ENCODE data around the gene TSPAN1. TPM values are rescaled to one million over a fixed set of nuclear protein-coding genes. Genes with fewer than 3 reads are reported as not detected.
"Not testable (repeated sequence)": the region's sequence is repeated elsewhere in the genome, so short reads cannot be mapped to it uniquely, and the experiment has no call there.

TSPAN1 gene
- total RNA-seq, 2 donors from 2014 or later: 0.66 to 5.2 TPM

DNA sequence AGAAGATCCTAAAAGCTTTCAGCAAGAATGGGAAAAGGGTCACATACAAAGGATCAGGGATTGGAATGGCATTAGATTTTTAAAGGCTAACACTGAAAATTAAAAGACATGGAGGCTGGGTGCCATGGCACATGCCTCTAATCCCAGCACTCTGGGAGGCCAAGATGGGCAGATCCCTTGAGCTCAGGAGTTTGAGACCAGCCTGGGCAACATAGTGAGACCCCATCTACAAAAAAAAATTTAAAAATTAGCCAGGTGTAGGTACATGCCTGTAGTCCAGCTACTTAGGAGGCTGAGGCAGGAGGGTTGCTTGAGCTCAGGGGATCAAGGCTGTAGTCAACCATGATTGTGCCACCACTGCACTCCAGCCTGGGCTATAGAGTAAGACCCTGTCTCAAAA lies 40.6 kb downstream of the TSPAN1 start:
- intact Hi-C loops (cut with DNase I): no loop called here
- DNase-seq (no peak), ATAC-seq (no peak)
- no peaks in the 10 kb centered on the region for H3K36me3 ChIP-seq (replicated peaks in 1 of 2; ENCODE audit: insufficient read depth in 1 of 2, low read depth in 2 of 2)
- no peak overlapping the region for H3K27ac ChIP-seq
- no peak overlapping the region for H3K4me3 ChIP-seq
- no peaks in the 10 kb centered on the region for H3K4me1 ChIP-seq
- TF ChIP-seq POLR2A (IDR thresholded peaks at IDR 0.05): no peak
- TF ChIP-seq, protein P1, sequence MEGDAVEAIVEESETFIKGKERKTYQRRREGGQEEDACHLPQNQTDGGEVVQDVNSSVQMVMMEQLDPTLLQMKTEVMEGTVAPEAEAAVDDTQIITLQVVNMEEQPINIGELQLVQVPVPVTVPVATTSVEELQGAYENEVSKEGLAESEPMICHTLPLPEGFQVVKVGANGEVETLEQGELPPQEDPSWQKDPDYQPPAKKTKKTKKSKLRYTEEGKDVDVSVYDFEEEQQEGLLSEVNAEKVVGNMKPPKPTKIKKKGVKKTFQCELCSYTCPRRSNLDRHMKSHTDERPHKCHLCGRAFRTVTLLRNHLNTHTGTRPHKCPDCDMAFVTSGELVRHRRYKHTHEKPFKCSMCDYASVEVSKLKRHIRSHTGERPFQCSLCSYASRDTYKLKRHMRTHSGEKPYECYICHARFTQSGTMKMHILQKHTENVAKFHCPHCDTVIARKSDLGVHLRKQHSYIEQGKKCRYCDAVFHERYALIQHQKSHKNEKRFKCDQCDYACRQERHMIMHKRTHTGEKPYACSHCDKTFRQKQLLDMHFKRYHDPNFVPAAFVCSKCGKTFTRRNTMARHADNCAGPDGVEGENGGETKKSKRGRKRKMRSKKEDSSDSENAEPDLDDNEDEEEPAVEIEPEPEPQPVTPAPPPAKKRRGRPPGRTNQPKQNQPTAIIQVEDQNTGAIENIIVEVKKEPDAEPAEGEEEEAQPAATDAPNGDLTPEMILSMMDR (IDR thresholded peaks at IDR 0.05): no peak
- H3K9me3 ChIP-seq: no peaks in the 10 kb centered on the region
- no peaks in the 10 kb centered on the region for H3K27me3 ChIP-seq

DNA sequence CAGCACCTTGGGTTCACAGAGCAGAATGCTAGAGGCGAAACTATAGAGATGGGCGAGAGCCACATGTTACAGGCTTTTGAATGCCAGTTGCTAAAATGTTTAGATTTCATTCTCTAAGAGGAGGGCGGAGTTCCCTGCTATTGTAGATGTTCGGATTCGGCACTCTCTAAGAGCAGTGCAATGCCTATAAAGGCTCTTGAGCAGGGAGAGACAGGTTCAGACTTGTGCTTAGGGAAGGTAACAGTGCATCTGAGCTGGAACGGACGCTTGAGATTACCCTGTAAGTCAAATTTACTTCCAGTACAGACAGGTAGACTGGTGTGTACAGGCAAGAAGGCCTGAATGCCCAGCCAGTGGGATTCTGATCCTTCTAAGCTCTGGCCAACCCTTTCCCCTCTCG lies 43.6 kb downstream of the TSPAN1 start:
- H3K27me3 ChIP-seq: no peaks in the 10 kb centered on the region
- no peaks in the 10 kb centered on the region for H3K4me1 ChIP-seq
- TF ChIP-seq POLR2A (IDR thresholded peaks at IDR 0.05): no peak
- TF ChIP-seq, protein P1 (IDR thresholded peaks at IDR 0.05): no peak
- WGBS, 2 donors: 72 to 83% methylated on average over 8 of the region's 8 CpGs
- no peak overlapping the region for H3K27ac ChIP-seq
- H3K36me3 ChIP-seq (replicated peaks in 1 of 2; ENCODE audit: insufficient read depth in 1 of 2, low read depth in 2 of 2): no peaks in the 10 kb centered on the region
- no peaks in the 10 kb centered on the region for H3K9me3 ChIP-seq
- ATAC-seq: no peak
- no peak overlapping the region for H3K4me3 ChIP-seq
- no peak for DNase-seq
- intact Hi-C loops (cut with DNase I): no loop called here

DNA sequence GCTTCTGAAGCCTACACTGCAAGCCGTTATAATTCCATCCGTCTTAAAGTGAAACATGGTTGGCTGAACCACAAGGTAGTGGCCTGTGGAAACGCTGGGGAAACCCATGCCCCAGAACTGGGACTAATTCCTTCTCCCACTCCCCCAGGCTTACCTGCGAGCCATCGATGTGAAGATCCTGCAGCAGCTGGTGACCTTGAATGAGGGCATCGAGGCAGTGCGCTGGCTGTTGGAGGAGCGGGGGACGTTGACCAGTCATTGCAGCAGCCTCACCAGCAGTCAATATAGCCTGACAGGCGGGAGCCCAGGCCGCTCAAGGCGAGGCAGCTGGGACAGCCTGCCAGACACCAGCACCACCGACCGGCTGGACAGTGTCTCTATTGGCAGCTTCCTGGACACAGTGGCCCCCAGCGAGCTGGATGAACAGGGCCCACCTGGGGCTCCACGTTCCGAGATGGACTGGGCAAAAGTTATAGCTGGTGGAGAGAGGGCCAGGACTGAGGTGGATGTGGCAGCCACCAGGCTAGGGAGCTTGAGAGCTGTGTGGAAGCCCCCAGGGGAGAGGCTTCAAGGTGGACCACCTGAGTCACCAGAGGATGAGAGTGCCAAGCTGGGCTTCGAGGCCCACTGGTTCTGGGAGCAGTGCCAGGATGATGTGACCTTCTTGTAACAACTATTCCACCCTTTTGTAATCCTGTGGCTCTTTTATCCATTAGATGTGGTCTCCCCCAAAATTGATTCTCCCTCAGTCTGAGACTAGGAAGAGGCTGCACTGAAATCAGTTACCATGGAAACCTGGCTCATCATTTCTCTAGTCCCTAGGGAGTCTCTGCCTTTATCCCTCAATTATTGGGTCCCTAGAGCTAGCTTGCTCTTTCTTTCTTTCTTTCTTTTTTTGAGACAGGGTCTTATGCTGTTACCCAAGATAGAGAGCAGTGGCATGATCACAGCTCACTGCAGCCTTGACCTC lies 44.9 kb downstream of the TSPAN1 start:
- Histone ChIP-seq H3K36me3 (replicated peaks in 1 of 2; ENCODE audit: insufficient read depth in 1 of 2, low read depth in 2 of 2) (no peaks in the 10 kb centered on the region), H3K4me1 (no peaks in the 10 kb centered on the region), H3K27ac (no peak overlapping the region), H3K4me3 (no peak overlapping the region), H3K27me3 (no peaks in the 10 kb centered on the region), H3K9me3 (no peaks in the 10 kb centered on the region)
- intact Hi-C loops (cut with DNase I): loop anchor here (5.0 kb wide), 1 partner anchor 183 kb away; no protein-coding TSS in a partner anchor
- ATAC-seq: no peak
- DNase-seq: no peak
- WGBS, 2 donors: 30 to 63% methylated on average over 6 to 18 of the region's 18 CpGs
- no peak for TF ChIP-seq POLR2A (IDR thresholded peaks at IDR 0.05)
- TF ChIP-seq, protein P1 (IDR thresholded peaks at IDR 0.05): no peak

DNA sequence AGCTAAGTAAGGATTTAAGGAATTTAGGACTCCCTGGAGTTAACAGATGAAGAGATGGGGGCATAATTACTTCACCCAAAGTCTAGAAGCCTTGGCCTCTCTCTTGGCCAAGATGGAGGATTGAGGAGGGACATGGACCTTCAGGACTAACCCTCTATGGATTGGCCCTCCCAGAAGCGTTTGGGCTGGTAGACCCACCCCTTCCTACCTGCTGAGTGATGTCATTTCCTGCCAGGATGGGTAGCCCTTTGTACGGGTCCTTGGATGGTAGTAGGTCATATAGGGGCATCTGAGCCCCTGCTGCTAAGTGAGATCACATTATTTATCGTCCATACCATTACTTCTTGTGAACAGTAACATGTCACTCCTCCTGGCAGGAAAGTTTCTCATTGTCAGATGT lies 45.9 kb downstream of the TSPAN1 start:
- no peaks in the 10 kb centered on the region for H3K27me3 ChIP-seq
- intact Hi-C loops (cut with DNase I): loop anchor here (5.0 kb wide), 1 partner anchor 184 kb away; no protein-coding TSS in a partner anchor
- WGBS, 2 donors: 68 to 75% methylated on average over 3 of the region's 3 CpGs
- H3K4me3 ChIP-seq: no peak overlapping the region
- H3K4me1 ChIP-seq: no peaks in the 10 kb centered on the region
- DNase-seq: no peak
- no peak for ATAC-seq
- no peak overlapping the region for H3K27ac ChIP-seq
- no peaks in the 10 kb centered on the region for H3K36me3 ChIP-seq (replicated peaks in 1 of 2; ENCODE audit: insufficient read depth in 1 of 2, low read depth in 2 of 2)
- TF ChIP-seq POLR2A (IDR thresholded peaks at IDR 0.05): no peak
- no peaks in the 10 kb centered on the region for H3K9me3 ChIP-seq

DNA sequence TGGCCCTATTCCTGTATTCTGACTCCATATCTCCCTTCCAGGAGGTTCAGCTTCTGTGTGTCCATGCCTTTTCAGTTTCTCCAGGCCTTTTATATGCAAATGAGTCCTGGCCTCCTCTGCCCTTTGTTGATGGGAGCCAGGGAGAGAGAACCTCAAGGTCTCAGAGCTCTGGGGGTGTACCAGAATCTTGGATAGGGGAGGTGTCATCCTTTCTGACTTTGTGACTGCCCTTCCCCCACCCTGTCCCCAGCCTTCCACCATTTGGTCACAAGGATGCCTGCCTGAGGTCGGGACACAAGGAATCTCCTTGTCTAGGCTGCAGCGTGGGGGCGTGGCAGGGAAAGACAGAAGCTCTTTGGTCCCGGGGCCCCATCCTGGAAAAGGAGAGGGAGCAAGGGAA lies 46.9 kb downstream of the TSPAN1 start:
- H3K27me3 ChIP-seq: no peaks in the 10 kb centered on the region
- no peak overlapping the region for H3K4me3 ChIP-seq
- ATAC-seq (no peak), DNase-seq (no peak)
- intact Hi-C loops (cut with DNase I): loop anchor here (5.0 kb wide), 1 partner anchor 184 kb away; no protein-coding TSS in a partner anchor
- H3K36me3 ChIP-seq (replicated peaks in 1 of 2; ENCODE audit: insufficient read depth in 1 of 2, low read depth in 2 of 2): no peaks in the 10 kb centered on the region
- WGBS, 2 donors: 63 to 68% methylated on average over 4 of the region's 4 CpGs
- no peak overlapping the region for H3K27ac ChIP-seq
- H3K9me3 ChIP-seq: no peaks in the 10 kb centered on the region
- no peaks in the 10 kb centered on the region for H3K4me1 ChIP-seq
- TF ChIP-seq, protein P1 (IDR thresholded peaks at IDR 0.05): no peak
- no peak for TF ChIP-seq POLR2A (IDR thresholded peaks at IDR 0.05)

DNA sequence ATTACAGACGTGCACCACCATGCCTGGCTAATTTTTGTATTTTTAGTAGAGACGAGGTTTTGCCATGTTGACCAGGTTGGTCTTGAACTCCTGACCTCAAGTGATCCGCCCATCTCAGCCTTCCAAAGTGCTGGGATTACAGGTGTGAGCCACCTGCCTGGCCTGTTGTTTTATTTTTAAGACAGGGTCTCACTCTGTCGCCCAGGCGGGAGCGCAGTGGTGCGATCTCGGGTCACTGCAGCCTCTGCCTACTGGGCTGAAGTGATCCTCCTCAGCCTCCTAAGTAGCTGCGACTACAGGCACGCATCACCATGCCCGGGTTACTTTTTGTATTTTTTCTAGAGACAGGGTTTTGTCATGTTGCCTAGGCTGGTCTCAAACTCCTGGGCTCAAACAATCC lies 48.2 kb downstream of the TSPAN1 start:
- 57 to 60% methylated on average over 11 of the region's 11 CpGs for WGBS, 2 donors
- not testable (repeated sequence) for H3K9me3 ChIP-seq; H3K36me3 ChIP-seq (replicated peaks in 1 of 2; ENCODE audit: insufficient read depth in 1 of 2, low read depth in 2 of 2); ATAC-seq; H3K27me3 ChIP-seq; H3K4me3 ChIP-seq; H3K27ac ChIP-seq; H3K4me1 ChIP-seq; DNase-seq
- intact Hi-C loops (cut with DNase I): loop anchor here (5.0 kb wide), 1 partner anchor 186 kb away; no protein-coding TSS in a partner anchor

Data from body of pancreas (tissue), 4 donors.